Epithelial cell of esophagus (primary cell): ENCODE data around the gene NMRAL1.

Experiments
- DNase-seq: peaks from one replicate; pipeline ENCODE4 v3.0.0; 2010; ENCODE audit warnings: low read depth
- H3K4me3 ChIP-seq: 2 replicates; pipeline ENCODE4 v1.5.1; 2011; ENCODE audit warnings: mild to moderate bottlenecking, low read length, control low read depth
- CTCF ChIP-seq: IDR thresholded peaks from 2 replicates; pipeline ENCODE4 v1.5.1; 2011; ENCODE audit warnings: low read depth, mild to moderate bottlenecking, low read length, control low read depth, inconsistent platforms; ENCODE audit not compliant: insufficient read depth; ENCODE audit errors: missing control alignments

The NMRAL1 gene

GRCh38 chr16:4474192-4474961 is at the start of gene NMRAL1:
TSS of gene NMRAL1 (minus strand) at chr16:4474625. CDS start at chr16:4474132, 493 bp downstream.
- no peak for TF ChIP-seq CTCF
- peak; percentile 97 for DNase-seq
- peak within 1 kb of the TSS; percentile 74 for H3K4me3 ChIP-seq

GRCh38 chr16:4523686-4524085 is 49.3 kb upstream of the NMRAL1 start:
- H3K4me3 ChIP-seq: no peak overlapping the region
- TF ChIP-seq CTCF: no peak
- no peak for DNase-seq

DNA sequence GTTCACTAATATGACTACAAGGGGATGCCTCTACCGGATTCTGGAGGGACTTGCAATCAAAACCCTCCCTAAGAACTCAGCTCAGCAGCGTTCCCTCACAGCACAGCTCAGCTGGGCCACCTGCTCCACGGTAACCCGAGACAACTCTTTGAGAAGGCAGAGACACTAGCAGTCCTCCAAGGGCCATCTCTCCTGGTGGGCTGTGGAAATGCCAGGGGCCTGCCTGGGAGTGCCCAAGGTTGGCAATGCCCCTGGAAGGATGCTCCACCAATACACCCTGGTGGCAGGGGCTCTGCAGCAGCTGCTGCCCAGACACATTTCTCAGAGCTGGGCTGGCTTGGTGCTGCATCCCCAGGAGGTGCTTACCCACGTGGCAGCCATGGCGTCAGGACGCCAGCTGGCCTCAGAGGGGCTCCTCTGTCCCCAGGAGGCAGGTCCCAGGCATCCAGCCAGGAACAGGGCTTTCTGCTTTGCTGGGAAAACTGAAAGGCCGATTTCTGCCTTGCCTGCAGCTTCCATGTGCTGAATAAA is 47.7 kb upstream of the NMRAL1 start:
- no peak overlapping the region for H3K4me3 ChIP-seq
- DNase-seq: no peak

DNA sequence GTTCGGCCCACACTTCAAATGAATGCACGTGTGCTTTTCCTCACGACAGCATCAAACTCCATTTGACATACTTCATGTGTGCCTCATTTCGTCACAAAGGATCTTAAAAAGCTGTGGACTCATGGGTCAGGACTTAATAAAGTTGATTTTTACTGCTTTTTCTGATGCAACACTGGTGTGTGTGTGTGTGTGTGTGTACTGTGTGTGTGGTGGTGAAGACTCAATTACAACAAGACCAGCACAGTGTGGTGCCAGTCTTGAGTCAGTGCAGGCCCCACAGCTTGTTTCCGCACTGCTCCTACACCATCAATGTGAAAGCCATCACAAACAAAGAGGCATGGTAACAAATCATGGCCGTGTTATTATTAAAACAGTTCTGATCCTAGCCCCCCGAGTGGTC is 46.5 kb upstream of the NMRAL1 start:
- no peak for DNase-seq
- no peak for TF ChIP-seq CTCF

More for the DNA sequence above, 47.7 kb upstream of the NMRAL1 start:
- TF ChIP-seq CTCF: no peak

GRCh38 chr16:4519274-4520058 is 45.0 kb upstream of the NMRAL1 start:
- H3K4me3 ChIP-seq: no peak overlapping the region
- TF ChIP-seq CTCF: no peak
- no peak for DNase-seq

More for the DNA sequence above, 46.5 kb upstream of the NMRAL1 start:
- H3K4me3 ChIP-seq: no peak overlapping the region

GRCh38 chr16:4517812-4518680 is 43.6 kb upstream of the NMRAL1 start:
- peak; percentile 48 for DNase-seq
- H3K4me3 ChIP-seq: no peak overlapping the region
- TF ChIP-seq CTCF: peak; percentile 61
